GM19025 (cell line): ENCODE measurements around the gene POU2F1.

Experiments used
- ATAC-seq: cut with Tn5 transposase; IDR thresholded peaks from one replicate; pipeline ENCODE4 v1.9.1; 2021; ENCODE audit warnings: mild to moderate bottlenecking, low read depth, moderate library complexity; ENCODE audit not compliant: unreplicated experiment

The POU2F1 gene

GRCh38 chr1:167433884-167434283, 213.2 kb downstream of the POU2F1 start:
- ATAC-seq: no peak

- no peak for ATAC-seq
Observed at GRCh38 chr1:167434306-167434705, 213.6 kb downstream of the POU2F1 start.

GRCh38 chr1:167435484-167435883, 214.8 kb downstream of the POU2F1 start:
- no peak for ATAC-seq

- ATAC-seq: no peak
Observed at GRCh38 chr1:167438171-167439138, 217.8 kb downstream of the POU2F1 start.

DNA sequence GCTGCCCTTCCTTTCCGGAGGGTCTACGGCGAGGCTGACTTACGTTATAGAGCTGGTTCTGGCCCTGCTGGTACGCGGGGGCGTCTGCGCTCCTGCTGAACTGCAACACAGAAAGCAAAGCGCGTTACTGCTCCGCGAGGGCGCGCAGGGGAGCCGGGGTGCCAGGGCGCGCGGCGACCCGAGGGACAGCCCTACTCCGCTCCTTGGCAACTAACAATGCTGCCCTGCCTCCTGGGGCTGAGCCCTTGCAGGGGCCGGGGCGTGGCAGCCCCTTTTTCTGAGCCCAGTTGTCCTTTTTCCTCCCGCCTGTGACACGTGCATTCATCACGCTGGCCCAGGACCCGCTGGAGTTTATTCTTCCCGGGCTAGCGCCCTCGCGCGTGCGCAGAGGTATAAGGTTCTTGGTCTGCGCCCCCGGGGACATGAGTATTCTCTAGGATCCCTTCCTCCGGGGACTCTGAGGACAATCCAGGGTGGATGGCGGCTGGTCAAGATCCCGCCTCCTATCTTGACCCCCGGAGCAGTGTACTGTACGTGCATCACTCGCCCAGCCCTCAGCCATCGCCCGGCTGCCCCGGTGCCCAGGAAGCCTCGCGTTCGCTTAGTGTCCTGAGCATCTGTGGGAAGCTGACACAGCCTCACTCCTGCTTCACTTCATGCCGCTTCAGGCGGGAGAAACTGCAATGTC, 218.8 kb downstream of the POU2F1 start:
- no peak for ATAC-seq

DNA sequence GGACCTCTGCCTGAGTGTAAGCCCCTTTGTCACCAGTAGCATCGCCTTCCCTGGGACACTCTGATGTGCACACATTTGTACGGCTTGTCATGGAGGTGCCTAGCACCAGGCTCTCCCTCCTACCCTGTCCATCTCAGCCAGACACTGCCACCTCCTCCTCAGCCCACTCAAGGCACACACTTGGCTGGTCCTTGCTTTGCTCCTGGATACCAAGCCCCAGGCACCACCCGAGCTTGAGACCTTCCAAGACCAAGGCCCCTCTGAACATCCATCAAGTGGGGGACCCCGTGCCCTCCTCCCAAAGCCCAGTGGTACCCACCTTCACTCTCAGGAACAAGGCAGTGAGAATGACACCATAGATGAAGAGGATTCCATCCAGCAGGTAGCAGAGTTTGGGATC, 219.7 kb downstream of the POU2F1 start:
- no peak for ATAC-seq

GRCh38 chr1:167440776-167441175, 220.1 kb downstream of the POU2F1 start:
- ATAC-seq: no peak

- ATAC-seq: no peak
Observed at GRCh38 chr1:167441222-167441621, 220.5 kb downstream of the POU2F1 start.

DNA sequence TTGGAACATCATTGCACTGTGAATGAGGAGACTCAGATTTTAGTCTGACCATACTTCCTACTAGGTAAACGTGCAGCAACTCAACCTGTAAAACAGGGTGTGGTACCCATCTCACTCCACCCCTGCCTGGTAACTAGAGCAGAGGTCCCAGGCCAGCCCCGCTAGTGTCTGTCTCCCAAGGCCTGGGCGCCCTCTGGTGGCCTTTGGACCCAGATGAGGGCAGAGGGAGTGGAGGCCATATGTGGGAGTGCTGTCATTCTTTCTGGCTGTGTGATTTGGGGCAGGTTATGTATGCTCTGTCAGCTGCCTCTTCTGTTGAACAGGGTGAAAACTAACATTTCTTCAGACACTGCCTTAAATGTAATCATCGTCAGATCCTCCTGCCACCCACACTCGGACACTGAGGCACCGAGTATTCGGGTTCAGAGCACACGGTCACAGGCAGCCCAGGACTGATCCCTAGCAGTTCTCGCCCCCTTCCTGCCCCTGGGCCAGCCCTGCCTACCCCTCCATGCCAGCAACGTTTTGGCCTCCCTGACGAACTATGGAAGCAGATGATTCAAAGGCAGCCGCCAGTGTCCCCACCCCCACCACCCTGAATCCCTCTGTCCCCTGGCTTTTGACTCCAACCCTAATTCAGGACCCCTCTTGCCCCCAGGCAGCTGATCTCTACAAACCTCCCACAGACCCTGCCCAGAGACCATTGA, 221.6 kb downstream of the POU2F1 start:
- ATAC-seq: peak; percentile 84

GRCh38 chr1:167442854-167443565, 222.3 kb downstream of the POU2F1 start:
- ATAC-seq: no peak

GRCh38 chr1:167443757-167444156, 223.1 kb downstream of the POU2F1 start:
- ATAC-seq: no peak

DNA sequence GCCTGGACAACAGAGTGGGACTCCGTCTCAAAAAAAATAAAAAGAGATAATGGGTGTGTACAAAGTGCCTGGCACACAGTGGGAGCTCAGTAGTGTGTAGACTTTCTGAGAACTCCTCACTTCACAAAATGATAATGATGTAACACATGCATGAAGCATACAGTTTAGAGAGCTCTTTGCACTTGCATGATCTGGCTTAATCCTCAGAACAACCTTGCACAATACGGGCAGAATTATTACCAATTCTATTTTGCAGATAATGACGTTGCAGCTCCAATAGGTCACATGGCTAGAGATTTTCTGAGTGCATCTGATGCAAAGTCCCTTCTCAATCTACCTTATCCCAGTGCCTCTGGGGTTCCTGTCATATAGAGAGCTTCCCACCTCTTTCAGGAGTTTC, 226.3 kb downstream of the POU2F1 start:
- no peak for ATAC-seq

DNA sequence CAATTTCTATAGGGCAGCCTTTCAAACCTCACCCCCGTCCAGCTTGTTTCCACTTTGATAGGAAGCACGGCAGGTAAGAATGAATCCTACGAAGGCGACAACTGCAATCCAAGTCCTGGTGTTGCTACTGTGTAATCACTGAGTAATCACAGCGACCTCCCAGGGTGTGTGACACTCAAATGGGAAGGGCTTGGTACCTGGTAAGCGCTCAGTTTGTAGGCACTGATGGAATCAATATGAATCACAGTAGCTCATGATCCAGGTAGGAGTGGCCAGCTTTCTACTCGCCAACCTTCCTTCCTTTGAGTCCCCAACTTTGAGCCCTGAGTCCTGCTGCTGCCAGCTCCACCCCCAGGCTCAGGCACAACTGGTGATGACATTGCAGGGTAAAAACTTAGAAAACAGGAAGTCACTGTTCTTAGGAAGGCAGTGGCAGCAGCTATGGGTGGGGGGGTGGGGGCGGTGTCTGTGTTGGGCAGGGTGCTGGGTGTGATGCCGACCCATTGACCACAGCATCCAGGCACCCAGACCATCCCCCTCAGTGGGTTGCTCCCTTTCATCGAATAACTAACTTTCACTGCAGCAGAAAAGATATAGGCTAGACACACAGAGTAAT, 226.9 kb downstream of the POU2F1 start:
- no peak for ATAC-seq

DNA sequence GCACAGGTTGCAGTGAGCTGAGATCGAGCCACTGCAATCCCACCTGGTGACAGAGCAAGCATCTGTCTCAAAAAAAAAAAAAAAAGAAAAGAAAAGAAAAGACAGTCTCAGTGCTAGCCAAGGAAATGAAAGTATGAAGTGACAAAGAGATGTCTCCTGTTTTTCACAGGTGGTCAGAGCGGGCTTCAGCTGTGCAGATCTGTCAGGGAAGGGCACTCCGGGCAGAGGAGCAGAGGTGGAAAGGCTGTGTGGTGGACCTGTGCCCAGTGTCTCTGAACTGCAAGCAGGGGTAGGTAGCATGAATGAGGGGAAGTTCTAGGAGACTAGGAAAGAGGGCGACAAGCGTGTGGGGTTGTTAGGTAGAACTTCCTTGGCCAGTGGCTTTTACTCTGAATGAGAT, 230.2 kb downstream of the POU2F1 start:
- ATAC-seq: no peak

DNA sequence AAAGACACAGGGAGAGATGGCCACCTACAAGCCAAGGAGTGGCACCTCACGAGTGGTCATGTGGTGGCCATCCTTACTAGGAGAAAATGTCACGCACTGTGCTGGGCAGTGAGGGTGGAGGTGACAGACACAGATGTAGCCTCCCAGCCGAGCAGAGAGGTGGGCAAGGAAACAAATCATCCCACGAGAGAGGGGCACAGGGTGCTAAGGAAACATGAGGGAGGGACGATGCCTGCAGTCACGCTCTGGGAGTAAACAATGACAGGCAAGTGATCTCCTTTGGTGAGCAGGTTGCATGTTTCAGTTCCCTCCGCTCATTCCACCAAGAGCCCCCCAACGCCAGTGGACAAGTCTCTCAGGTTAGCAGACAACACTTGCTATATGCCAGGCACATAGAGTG, 231.8 kb downstream of the POU2F1 start:
- ATAC-seq: no peak

DNA sequence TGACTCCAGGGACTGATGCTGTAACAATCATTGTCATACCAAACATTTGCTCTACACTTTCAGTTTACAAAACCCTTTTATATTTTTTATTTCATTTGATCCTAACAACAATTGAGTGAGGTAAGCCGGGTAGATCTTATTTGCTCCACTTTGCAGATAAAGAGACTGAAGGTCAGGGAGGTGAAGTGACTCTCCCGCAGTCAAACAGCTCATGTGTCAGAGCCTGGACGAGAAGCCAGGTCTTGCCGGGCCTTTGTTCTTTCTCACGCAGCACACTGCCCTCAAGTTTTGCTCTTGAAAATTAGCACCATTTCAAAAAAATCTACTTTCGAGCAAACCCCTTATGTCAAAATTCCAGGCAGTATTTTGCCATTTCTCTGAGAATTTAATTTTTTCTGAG, 232.4 kb downstream of the POU2F1 start:
- ATAC-seq: no peak

DNA sequence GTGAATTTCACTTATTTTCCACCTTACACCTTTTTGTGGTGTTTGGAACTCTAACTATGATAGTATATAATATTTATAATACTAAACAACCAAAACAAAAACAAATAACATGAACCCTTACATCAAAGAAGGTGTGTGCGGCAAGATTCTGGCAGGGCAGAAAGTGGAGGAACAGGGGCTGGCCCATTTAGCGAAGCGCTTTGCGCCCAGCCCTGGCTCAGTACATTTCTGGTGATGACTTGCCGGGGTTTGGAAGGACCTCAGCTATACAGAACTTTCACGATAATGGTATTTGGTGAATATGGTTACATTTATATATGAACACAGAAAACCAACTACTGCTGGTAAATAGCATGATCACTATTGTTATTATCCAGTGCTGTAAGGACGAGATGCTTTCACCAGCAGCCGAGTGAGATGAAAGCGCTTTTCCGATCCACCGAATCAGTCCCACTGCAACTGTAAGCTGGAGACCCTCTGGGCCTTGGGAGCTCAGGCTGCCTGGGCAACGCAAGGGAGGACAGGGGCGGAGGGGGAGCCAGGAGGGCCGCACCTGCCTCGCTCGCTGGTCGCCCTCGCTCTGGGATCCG, 233.7 kb downstream of the POU2F1 start:
- no peak for ATAC-seq

GRCh38 chr1:167454894-167455785, 234.5 kb downstream of the POU2F1 start:
- ATAC-seq: peak; percentile 53
